ENCODE data around the gene LRRN3. TPM values are rescaled to one million over a fixed set of nuclear protein-coding genes. Genes with fewer than 3 reads are reported as not detected.

The LRRN3 gene
- polyA plus RNA-seq, 1 of the 3 experiments (the other 2 are of a cell fraction) = 2.1 TPM

DNA sequence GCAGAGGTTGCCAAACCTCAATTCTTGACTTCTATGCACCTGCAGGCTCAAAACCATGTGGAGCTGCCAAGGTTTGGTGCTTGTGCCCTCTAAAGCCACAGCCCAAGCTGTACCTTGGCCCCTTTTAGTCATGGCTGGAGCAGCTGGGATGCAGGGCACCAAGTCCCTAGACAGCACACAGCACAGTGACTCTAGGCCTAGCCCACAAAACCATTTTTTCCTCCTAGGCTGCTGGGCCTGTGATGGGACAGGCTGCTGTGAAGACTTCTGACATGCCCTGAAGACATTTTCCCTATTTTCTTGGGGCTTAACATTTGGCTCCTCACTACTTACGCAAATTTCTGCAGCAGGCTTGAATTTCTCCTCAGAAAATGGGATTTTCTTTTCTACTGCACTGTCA, 27.8 kb upstream of the LRRN3 start:
- Histone ChIP-seq H3F3A (replicated peaks; ENCODE audit: insufficient read depth) (no peaks in the 10 kb centered on the region), H3K9me2 (no peaks in the 10 kb centered on the region; the same call in 1 of the 2 replicates), H3K4me1 (ENCODE audit: control insufficient read depth in 1 of 2, insufficient read depth in 2 of 2, low read depth in 1 of 2, low read length in 1 of 2) (no peaks in the 10 kb centered on the region), H3K9ac (no peak overlapping the region), H3K9me3 (no peaks in the 10 kb centered on the region), H4K20me1 (ENCODE audit: insufficient read depth) (no peaks in the 10 kb centered on the region), H3K27ac (ENCODE audit: low read depth in 2 of 2, low read length in 1 of 2) (no peak overlapping the region), H3K27me3 (ENCODE audit: insufficient read depth) (no peaks in the 10 kb centered on the region), H3K79me2 (ENCODE audit: insufficient read depth) (no peaks in the 10 kb centered on the region), H3K4me2 (no peak overlapping the region), H3K36me3 (replicated peaks in 1 of 2; ENCODE audit: control insufficient read depth in 1 of 2, insufficient read depth in 2 of 2, low read length in 1 of 2) (no peaks in the 10 kb centered on the region), H3K4me3 (ENCODE audit: low read depth in 2 of 2, low read length in 1 of 2) (no peak overlapping the region; a peak in 1 of 4 replicates), H2AFZ (ENCODE audit: low read depth) (no peak overlapping the region)
- 56% methylated on average over 1 of the region's 1 CpG for WGBS (ENCODE audit: low lambda C conversion rate)
- POLR2A ChIA-PET = no interaction called here
- CTCF ChIA-PET = no interaction called here
- no peak for DNase-seq
- no peak for TF ChIP-seq PBX3 (IDR thresholded peaks at IDR 0.05)
- TF ChIP-seq MEF2A (IDR thresholded peaks at IDR 0.05; ENCODE audit: borderline replicate concordance, low read depth) = no peak
- TF ChIP-seq SMC3 (IDR thresholded peaks at IDR 0.05; ENCODE audit: low read depth, low read length) = no peak
- TF ChIP-seq YY1 (IDR thresholded peaks at IDR 0.05; ENCODE audit: low read depth) = no peak
- TF ChIP-seq FOSL2 (IDR thresholded peaks at IDR 0.05; ENCODE audit: borderline replicate concordance, low read depth) = no peak
- TF ChIP-seq, protein P1, sequence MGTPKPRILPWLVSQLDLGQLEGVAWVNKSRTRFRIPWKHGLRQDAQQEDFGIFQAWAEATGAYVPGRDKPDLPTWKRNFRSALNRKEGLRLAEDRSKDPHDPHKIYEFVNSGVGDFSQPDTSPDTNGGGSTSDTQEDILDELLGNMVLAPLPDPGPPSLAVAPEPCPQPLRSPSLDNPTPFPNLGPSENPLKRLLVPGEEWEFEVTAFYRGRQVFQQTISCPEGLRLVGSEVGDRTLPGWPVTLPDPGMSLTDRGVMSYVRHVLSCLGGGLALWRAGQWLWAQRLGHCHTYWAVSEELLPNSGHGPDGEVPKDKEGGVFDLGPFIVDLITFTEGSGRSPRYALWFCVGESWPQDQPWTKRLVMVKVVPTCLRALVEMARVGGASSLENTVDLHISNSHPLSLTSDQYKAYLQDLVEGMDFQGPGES (IDR thresholded peaks at IDR 0.05; ENCODE audit: low read depth, low read length) = no peak
- no peak for TF ChIP-seq FOXJ3 (CRISPR knock-in tag; IDR thresholded peaks at IDR 0.05)
- TF ChIP-seq NFIC (IDR thresholded peaks at IDR 0.05; ENCODE audit: borderline replicate concordance) = no peak
- no peak for TF ChIP-seq GATA2 (CRISPR knock-in tag; IDR thresholded peaks at IDR 0.05)
- no peak for TF ChIP-seq ZBTB33 (IDR thresholded peaks at IDR 0.05; ENCODE audit: borderline replicate concordance, low read depth)
- TF ChIP-seq NRF1 (IDR thresholded peaks at IDR 0.05; ENCODE audit: low read depth, low read length) = no peak
- TF ChIP-seq CHD2 (IDR thresholded peaks at IDR 0.05; ENCODE audit: low read length, partially characterized antibody) = no peak

DNA sequence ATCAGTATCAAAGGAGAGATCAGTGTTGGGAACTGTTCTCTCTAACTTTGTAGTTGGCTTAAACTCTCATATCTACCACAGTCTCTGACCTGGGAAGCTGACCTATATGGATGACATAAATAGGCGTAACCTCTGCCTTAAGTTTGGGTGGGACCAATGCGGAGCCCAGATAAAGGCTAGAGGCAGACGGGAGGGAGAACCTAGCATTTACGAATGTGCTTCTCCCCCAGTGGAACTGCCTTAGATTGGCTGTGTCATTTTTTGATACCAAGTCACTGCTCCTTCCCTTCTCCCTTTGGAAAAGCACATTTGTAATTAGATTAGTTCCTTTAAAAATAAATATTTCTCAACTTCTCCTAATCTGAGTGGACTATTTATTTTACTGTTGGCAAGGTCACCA, 23.7 kb upstream of the LRRN3 start:
- Histone ChIP-seq H3K79me2 (ENCODE audit: insufficient read depth) (no peaks in the 10 kb centered on the region), H3K27me3 (ENCODE audit: insufficient read depth) (no peaks in the 10 kb centered on the region), H3K9me3 (no peaks in the 10 kb centered on the region), H3K9me2 (no peaks in the 10 kb centered on the region), H3K9ac (no peak overlapping the region), H3K4me3 (ENCODE audit: low read depth in 2 of 2, low read length in 1 of 2) (no peak overlapping the region), H2AFZ (ENCODE audit: low read depth) (no peak overlapping the region), H3K36me3 (replicated peaks in 1 of 2; ENCODE audit: control insufficient read depth in 1 of 2, insufficient read depth in 2 of 2, low read length in 1 of 2) (no peaks in the 10 kb centered on the region), H4K20me1 (ENCODE audit: insufficient read depth) (no peaks in the 10 kb centered on the region), H3F3A (replicated peaks; ENCODE audit: insufficient read depth) (no peaks in the 10 kb centered on the region), H3K4me1 (ENCODE audit: control insufficient read depth in 1 of 2, insufficient read depth in 2 of 2, low read depth in 1 of 2, low read length in 1 of 2) (no peaks in the 10 kb centered on the region; a peak in 1 of 4 replicates), H3K4me2 (no peak overlapping the region), H3K27ac (ENCODE audit: low read depth in 2 of 2, low read length in 1 of 2) (no peak overlapping the region)
- ChIA-PET CTCF (no interaction called here), POLR2A (no interaction called here)
- TF ChIP-seq TCF12 (IDR thresholded peaks at IDR 0.05) (no peak), EZH2phosphoT487 (IDR thresholded peaks at IDR 0.05; ENCODE audit: borderline replicate concordance, low read depth) (no peak)
- no peak for DNase-seq
- 88% methylated on average over 4 of the region's 4 CpGs for WGBS (ENCODE audit: low lambda C conversion rate)

Data from SK-N-SH (cell line).